ENCODE data around the gene C11orf91. TPM values are rescaled to one million over a fixed set of nuclear protein-coding genes. Genes with fewer than 3 reads are reported as not detected.
"Not testable (repeated sequence)": the region's sequence is repeated elsewhere in the genome, so short reads cannot be mapped to it uniquely, and the experiment has no call there.

The C11orf91 gene
- total RNA-seq, 1 donor, result not detected

DNA sequence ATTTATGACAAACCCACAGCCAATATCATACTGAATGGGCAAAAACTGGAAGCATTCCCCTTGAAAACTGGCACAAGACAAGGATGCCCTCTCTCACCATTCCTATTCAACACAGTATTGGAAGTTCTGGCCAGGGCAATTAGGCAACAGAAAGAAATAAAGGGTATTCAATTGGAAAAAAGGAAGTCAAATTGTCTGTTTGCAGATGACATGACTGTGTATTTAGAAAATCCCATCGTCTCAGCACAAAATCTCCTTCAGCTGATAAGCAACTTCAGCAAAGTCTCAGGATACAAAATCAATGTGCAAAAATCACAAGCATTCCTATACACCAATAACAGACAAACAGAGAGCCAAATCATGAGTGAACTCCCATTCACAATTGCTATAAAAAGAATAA is 26.9 kb upstream of the C11orf91 start:
- H3K4me3 ChIP-seq (ENCODE audit: low read length); H3K27me3 ChIP-seq (ENCODE audit: insufficient read depth, low read length); H3K9me3 ChIP-seq (ENCODE audit: low read depth, low read length): not testable (repeated sequence)
- peaks cover 36% of the 10 kb centered on the region for H3K4me1 ChIP-seq (ENCODE audit: insufficient read depth, low read length)

DNA sequence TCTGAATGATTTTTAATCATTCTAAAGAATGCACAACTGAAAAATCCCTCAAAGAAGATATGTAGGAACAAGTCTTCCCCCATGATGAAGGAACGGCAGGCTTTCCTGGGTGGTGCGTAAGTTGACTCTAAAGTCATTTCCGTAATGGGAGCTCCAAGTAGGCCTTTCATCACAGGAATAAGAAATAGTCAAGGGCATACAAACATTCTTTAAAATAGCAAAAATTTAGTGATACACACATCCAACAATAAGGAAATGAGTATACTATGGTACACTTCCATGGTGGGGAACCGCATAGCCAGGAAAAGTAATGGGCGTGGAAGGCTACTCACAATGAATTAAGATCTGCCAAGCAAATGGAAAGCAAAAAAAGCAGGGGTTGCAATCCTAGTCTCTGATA is 24.9 kb upstream of the C11orf91 start:
- no peaks in the 10 kb centered on the region for H3K27me3 ChIP-seq (ENCODE audit: insufficient read depth, low read length)
- H3K9me3 ChIP-seq (ENCODE audit: low read depth, low read length), result no peaks in the 10 kb centered on the region
- no peak overlapping the region for H3K4me3 ChIP-seq (ENCODE audit: low read length)
- H3K4me1 ChIP-seq (ENCODE audit: insufficient read depth, low read length), result peaks cover 25% of the 10 kb centered on the region

- Histone ChIP-seq H3K9me3 (ENCODE audit: low read depth, low read length) (no peaks in the 10 kb centered on the region), H3K4me1 (ENCODE audit: insufficient read depth, low read length) (peaks cover 25% of the 10 kb centered on the region), H3K4me3 (ENCODE audit: low read length) (no peak overlapping the region), H3K27me3 (ENCODE audit: insufficient read depth, low read length) (no peaks in the 10 kb centered on the region)
Measured at GRCh38 chr11:33724644-33725035, 24.0 kb upstream of the C11orf91 start.

DNA sequence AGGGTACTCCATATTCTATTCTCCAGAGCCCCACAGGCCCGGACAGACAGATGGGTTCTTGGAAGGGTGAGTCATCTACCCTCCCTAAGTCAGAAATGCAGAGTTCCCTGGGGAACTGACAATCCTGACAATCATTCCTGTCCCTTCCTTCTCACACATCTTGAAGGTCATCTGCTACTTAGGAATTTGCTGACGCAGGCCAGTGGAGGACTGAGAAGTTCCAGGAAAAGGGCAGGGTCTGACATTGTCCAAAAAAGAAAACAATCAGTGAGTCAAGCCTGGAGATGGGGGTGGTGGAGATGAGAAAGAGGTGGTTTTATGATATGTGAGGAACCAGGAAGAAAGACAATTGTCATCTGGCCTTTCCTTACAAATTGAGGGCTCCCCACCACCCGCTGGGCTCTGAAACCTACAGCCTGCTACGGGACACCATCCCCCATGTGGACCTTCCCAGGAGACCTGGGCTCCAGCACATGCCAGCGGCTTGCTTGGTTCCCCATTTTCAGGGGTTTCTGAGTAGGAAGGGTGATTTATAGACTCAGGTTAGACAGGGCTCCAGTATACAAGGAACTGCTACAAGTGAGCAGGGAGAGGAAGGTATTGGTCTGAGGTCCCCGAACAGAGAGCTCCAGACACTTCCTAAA is 22.7 kb upstream of the C11orf91 start:
- H3K27me3 ChIP-seq (ENCODE audit: insufficient read depth, low read length), result no peaks in the 10 kb centered on the region
- H3K4me3 ChIP-seq (ENCODE audit: low read length), result no peak overlapping the region
- H3K9me3 ChIP-seq (ENCODE audit: low read depth, low read length), result no peaks in the 10 kb centered on the region
- H3K4me1 ChIP-seq (ENCODE audit: insufficient read depth, low read length), result peaks cover 25% of the 10 kb centered on the region

GRCh38 chr11:33722590-33723234 is 22.1 kb upstream of the C11orf91 start:
- H3K4me1 ChIP-seq (ENCODE audit: insufficient read depth, low read length), result peaks cover 25% of the 10 kb centered on the region
- H3K4me3 ChIP-seq (ENCODE audit: low read length), result no peak overlapping the region
- H3K9me3 ChIP-seq (ENCODE audit: low read depth, low read length), result no peaks in the 10 kb centered on the region
- no peaks in the 10 kb centered on the region for H3K27me3 ChIP-seq (ENCODE audit: insufficient read depth, low read length)

- H3K27me3 ChIP-seq (ENCODE audit: insufficient read depth, low read length), result no peaks in the 10 kb centered on the region
- H3K9me3 ChIP-seq (ENCODE audit: low read depth, low read length), result no peaks in the 10 kb centered on the region
- H3K4me1 ChIP-seq (ENCODE audit: insufficient read depth, low read length), result peaks cover 25% of the 10 kb centered on the region
- no peak overlapping the region for H3K4me3 ChIP-seq (ENCODE audit: low read length)
Measured at GRCh38 chr11:33721984-33722383, 21.4 kb upstream of the C11orf91 start.

GRCh38 chr11:33721426-33721825 is 20.8 kb upstream of the C11orf91 start:
- no peaks in the 10 kb centered on the region for H3K27me3 ChIP-seq (ENCODE audit: insufficient read depth, low read length)
- peaks cover 25% of the 10 kb centered on the region for H3K4me1 ChIP-seq (ENCODE audit: insufficient read depth, low read length)
- no peak overlapping the region for H3K4me3 ChIP-seq (ENCODE audit: low read length)
- no peaks in the 10 kb centered on the region for H3K9me3 ChIP-seq (ENCODE audit: low read depth, low read length)

DNA sequence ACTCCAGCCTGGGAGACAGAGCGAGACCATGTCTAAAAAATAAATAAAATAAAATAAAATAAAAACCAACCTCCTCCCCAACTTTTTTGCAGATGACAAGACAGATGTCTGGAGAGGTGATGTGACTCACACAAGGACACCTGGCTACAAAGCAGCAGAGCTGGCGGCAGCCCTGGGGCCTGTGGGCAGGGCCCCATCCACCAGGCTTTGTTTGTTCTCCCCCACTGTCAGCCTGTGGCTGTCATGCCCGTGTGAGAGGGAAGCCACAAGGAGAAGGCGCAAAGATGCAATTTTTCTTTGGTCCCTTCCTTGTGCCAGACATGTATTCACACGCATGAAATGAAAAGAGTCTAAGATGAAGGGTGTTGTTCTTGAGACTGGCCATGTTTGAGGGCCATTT is 19.0 kb upstream of the C11orf91 start:
- peaks cover 23% of the 10 kb centered on the region for H3K4me1 ChIP-seq (ENCODE audit: insufficient read depth, low read length)
- H3K27me3 ChIP-seq (ENCODE audit: insufficient read depth, low read length), result no peaks in the 10 kb centered on the region
- H3K9me3 ChIP-seq (ENCODE audit: low read depth, low read length), result no peaks in the 10 kb centered on the region

DNA sequence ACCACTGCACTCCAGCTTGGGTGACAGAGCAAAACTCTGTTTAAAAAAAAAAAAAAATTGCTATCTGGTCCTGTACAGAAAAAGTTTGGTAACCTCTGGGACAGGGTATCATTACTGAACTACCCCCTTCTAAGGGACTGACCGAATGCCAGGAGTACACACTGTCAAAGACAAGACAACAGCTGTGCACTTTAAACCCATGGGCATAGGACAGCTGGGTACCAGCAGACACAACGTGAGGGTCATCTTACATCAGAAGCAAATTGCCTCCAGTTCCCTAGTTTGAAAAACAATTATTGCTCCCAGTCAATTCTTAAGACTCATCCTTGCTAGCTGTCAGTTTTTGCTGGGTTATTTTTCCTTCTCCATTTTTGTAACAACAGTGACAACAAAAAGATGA is 17.8 kb upstream of the C11orf91 start:
- H3K9me3 ChIP-seq (ENCODE audit: low read depth, low read length), result no peaks in the 10 kb centered on the region
- no peak overlapping the region for H3K4me3 ChIP-seq (ENCODE audit: low read length)
- no peaks in the 10 kb centered on the region for H3K27me3 ChIP-seq (ENCODE audit: insufficient read depth, low read length)
- peaks cover 11% of the 10 kb centered on the region for H3K4me1 ChIP-seq (ENCODE audit: insufficient read depth, low read length)

More for the DNA sequence above, 19.0 kb upstream of the C11orf91 start:
- H3K4me3 ChIP-seq (ENCODE audit: low read length), result no peak overlapping the region

DNA sequence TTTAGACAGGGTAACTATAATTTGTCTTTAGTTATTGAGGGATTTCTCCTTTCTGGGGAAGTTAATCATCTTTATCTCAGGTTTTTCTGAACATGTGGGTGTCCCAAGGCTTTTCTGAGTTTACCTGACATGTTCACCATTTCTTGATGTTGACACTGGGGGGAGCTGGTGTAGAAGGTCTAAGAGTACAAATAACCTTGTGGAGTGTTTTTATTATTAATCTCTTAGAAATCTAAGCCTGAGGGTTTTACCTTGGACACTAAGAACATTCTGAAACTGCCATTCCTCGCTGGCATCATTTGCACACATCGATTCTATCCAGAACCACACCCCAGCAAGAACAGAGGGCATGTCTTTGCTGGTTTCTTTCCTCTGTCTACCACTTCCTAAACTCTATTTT is 15.6 kb upstream of the C11orf91 start:
- no peaks in the 10 kb centered on the region for H3K27me3 ChIP-seq (ENCODE audit: insufficient read depth, low read length)

GRCh38 chr11:33713856-33714398 is 13.3 kb upstream of the C11orf91 start:
- no peak overlapping the region for H3K4me3 ChIP-seq (ENCODE audit: low read length)
- H3K27me3 ChIP-seq (ENCODE audit: insufficient read depth, low read length), result no peaks in the 10 kb centered on the region
- H3K4me1 ChIP-seq (ENCODE audit: insufficient read depth, low read length), result no peaks in the 10 kb centered on the region
- H3K9me3 ChIP-seq (ENCODE audit: low read depth, low read length), result no peaks in the 10 kb centered on the region

More for the DNA sequence above, 15.6 kb upstream of the C11orf91 start:
- Histone ChIP-seq H3K4me1 (ENCODE audit: insufficient read depth, low read length) (no peaks in the 10 kb centered on the region), H3K9me3 (ENCODE audit: low read depth, low read length) (no peaks in the 10 kb centered on the region), H3K4me3 (ENCODE audit: low read length) (no peak overlapping the region)

DNA sequence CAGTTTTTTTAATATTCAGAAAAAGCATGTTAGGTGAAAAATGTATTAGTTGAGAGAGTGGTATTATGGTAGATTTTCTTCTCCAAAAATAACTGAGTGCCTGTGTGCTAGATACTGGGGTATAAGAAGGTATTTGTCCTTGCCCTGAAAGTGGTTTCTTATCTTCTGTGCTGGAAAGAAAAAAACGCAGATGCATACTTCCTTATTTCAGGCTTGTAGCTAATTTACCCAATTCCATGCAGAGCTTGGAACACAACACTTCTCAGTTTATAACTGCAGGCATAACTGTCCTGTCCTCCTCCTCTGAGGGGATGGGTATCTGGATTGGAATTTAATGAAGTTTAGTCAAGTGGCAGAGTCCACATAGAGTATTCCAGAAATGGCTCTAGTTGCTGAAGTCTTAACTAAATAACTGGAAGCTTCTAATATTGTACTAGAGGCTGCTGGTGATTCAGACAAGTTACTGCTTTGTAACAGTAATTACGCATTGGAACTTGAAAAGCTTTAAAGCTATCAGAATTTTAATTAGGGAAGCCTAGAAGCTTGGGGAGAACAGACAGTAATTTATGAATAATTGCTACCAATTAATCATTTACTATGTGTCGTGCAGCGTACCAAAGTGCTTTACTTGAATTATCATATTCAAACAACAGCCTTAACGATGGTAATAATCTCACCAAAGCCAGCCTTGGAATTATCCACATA is 12.7 kb upstream of the C11orf91 start:
- H3K9me3 ChIP-seq (ENCODE audit: low read depth, low read length), result no peaks in the 10 kb centered on the region

DNA sequence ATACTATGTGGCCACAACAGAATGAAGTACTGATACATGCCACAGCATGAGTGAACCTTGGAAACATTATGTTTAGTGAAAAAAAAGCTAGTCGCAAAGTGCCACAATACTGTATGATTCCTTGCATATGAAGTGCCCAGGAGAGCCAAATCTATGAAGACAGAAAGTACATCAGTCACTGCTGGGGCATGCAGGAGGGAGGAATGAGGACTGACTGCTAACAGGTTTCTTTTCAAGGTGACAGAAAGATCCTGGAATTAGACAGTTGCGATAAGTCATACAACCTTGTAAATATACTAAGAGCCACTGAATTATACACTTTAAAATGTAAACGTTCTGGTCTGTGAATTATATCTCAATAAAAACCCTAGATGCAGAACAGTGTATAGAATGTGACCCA is 11.8 kb upstream of the C11orf91 start:
- Histone ChIP-seq H3K4me1 (ENCODE audit: insufficient read depth, low read length) (no peaks in the 10 kb centered on the region), H3K4me3 (ENCODE audit: low read length) (no peak overlapping the region), H3K27me3 (ENCODE audit: insufficient read depth, low read length) (no peaks in the 10 kb centered on the region), H3K9me3 (ENCODE audit: low read depth, low read length) (no peaks in the 10 kb centered on the region)

More for the DNA sequence above, 12.7 kb upstream of the C11orf91 start:
- H3K27me3 ChIP-seq (ENCODE audit: insufficient read depth, low read length), result no peaks in the 10 kb centered on the region
- H3K4me3 ChIP-seq (ENCODE audit: low read length), result no peak overlapping the region
- H3K4me1 ChIP-seq (ENCODE audit: insufficient read depth, low read length), result no peaks in the 10 kb centered on the region

DNA sequence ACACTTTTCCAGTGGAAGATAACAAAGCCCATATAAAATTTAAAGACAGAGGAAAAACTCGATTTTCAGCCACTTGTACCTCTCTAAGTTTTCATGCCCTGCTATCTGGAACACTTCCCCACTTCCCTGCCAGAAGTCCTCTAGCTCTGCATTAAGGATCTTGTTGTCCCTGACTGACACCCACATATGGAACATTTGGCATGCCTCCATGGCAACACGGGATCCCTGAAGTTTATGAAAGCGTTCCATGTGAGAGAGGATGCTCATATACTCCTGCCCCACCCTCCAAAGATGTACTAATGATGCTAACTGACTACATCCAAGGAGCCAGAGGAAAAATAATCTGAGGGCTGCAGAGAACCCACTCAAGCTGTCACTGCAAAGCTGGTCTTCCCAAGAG is 8.8 kb upstream of the C11orf91 start:
- Histone ChIP-seq H3K4me1 (ENCODE audit: insufficient read depth, low read length) (no peaks in the 10 kb centered on the region), H3K4me3 (ENCODE audit: low read length) (no peak overlapping the region), H3K9me3 (ENCODE audit: low read depth, low read length) (no peaks in the 10 kb centered on the region), H3K27me3 (ENCODE audit: insufficient read depth, low read length) (no peaks in the 10 kb centered on the region)

GRCh38 chr11:33708985-33709384 is 8.4 kb upstream of the C11orf91 start:
- no peak overlapping the region for H3K4me3 ChIP-seq (ENCODE audit: low read length)
- H3K4me1 ChIP-seq (ENCODE audit: insufficient read depth, low read length), result no peaks in the 10 kb centered on the region
- no peaks in the 10 kb centered on the region for H3K27me3 ChIP-seq (ENCODE audit: insufficient read depth, low read length)
- no peaks in the 10 kb centered on the region for H3K9me3 ChIP-seq (ENCODE audit: low read depth, low read length)
